22Rv1 (cell line): ENCODE data around the gene MTHFD1.

Experiments used
- CTCF ChIP-seq: fragments of 450-650 bp; IDR thresholded peaks from 2 replicates; pipeline ENCODE4 v1.5.1; 2017; ENCODE audit warnings: mild to moderate bottlenecking
- ZFX ChIP-seq: fragments of 450-650 bp; IDR thresholded peaks from 2 replicates; pipeline ENCODE4 v1.6.1; 2017; ENCODE audit warnings: antibody characterized with exemption, borderline replicate concordance

DNA sequence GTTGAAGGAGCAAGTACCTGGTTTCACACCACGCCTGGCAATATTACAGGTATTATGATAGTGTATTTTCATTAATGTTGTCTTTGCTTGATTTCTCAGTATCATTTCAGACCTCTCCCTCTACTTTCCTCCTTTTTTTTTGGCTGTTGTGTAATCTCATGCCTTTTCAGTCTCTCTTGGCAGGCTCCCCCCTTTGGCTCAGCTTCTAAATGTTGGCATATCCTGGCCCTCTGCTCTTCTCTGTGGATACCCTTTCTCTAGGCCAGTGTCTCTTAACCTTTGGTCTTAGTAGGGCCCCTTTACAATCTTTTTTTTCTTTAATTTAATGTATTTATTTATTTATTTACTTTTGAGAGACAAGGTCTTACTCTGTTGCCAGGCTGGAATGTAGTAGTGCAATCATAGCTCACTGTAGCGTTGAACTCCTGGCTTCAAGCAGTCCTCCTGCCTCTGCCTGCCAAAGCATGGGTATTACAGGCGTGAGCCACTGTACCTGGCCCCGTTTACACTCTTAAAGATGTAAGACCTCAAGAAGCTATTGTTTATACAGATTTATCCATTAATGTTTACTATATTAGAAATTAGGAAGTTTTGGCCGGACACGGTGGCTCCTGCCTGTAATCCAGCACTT, 12.8 kb downstream of the MTHFD1 start:
- no peak for TF ChIP-seq CTCF
- no peak for TF ChIP-seq ZFX
